ENCODE data around the gene GRHPR.
"Not testable (repeated sequence)": the region's sequence is repeated elsewhere in the genome, so short reads cannot be mapped to it uniquely, and the experiment has no call there.

The GRHPR gene

GRCh38 chr9:37422289-37423104 is at the start of gene GRHPR:
GRHPR (plus strand) TSS chr9:37422696; CDS start chr9:37422751, 55 bp downstream.
- peak; percentile 76 to 87 for DNase-seq (ENCODE audit: low read depth in 2 of 2)

- DNase-seq (ENCODE audit: low read depth in 2 of 2) = no peak
These were observed 49.7 kb upstream of the GRHPR start for GRCh38 chr9:37372839-37373238.

GRCh38 chr9:37373621-37374020 is 48.9 kb upstream of the GRHPR start:
- no peak for DNase-seq (ENCODE audit: low read depth in 2 of 2)

- no peak for DNase-seq (ENCODE audit: low read depth in 2 of 2)
These were observed 47.6 kb upstream of the GRHPR start for GRCh38 chr9:37374892-37375291.

GRCh38 chr9:37377688-37378612 is 44.5 kb upstream of the GRHPR start:
- DNase-seq (ENCODE audit: low read depth in 2 of 2) = no peak

GRCh38 chr9:37378613-37379004 is 43.9 kb upstream of the GRHPR start:
- DNase-seq (ENCODE audit: low read depth in 2 of 2) = no peak

- DNase-seq (ENCODE audit: low read depth in 2 of 2) = no peak
These were observed 42.7 kb upstream of the GRHPR start for GRCh38 chr9:37379835-37380234.

GRCh38 chr9:37380570-37380969 is 41.9 kb upstream of the GRHPR start:
- DNase-seq (ENCODE audit: low read depth in 2 of 2) = no peak

- DNase-seq (ENCODE audit: low read depth in 2 of 2) = no peak
These were observed 41.3 kb upstream of the GRHPR start for GRCh38 chr9:37381094-37381741.

- DNase-seq (ENCODE audit: low read depth in 2 of 2) = no peak
These were observed 40.1 kb upstream of the GRHPR start for GRCh38 chr9:37382161-37382981.

- DNase-seq (ENCODE audit: low read depth in 2 of 2) = no peak
These were observed 39.5 kb upstream of the GRHPR start for GRCh38 chr9:37382982-37383357.

GRCh38 chr9:37383393-37383792 is 39.1 kb upstream of the GRHPR start:
- DNase-seq (ENCODE audit: low read depth in 2 of 2) = no peak

GRCh38 chr9:37383876-37384746 is 38.4 kb upstream of the GRHPR start:
- DNase-seq (ENCODE audit: low read depth in 2 of 2) = no peak

- no peak for DNase-seq (ENCODE audit: low read depth in 2 of 2)
These were observed 37.2 kb upstream of the GRHPR start for GRCh38 chr9:37385286-37385685.

GRCh38 chr9:37386988-37387387 is 35.5 kb upstream of the GRHPR start:
- no peak for DNase-seq (ENCODE audit: low read depth in 2 of 2)

- no peak for DNase-seq (ENCODE audit: low read depth in 2 of 2)
These were observed 31.7 kb upstream of the GRHPR start for GRCh38 chr9:37390759-37391158.

- DNase-seq (ENCODE audit: low read depth in 2 of 2) = no peak
These were observed 30.2 kb upstream of the GRHPR start for GRCh38 chr9:37392272-37392671.

- DNase-seq (ENCODE audit: low read depth in 2 of 2) = no peak
These were observed 27.3 kb upstream of the GRHPR start for GRCh38 chr9:37395229-37395628.

- no peak for DNase-seq (ENCODE audit: low read depth in 2 of 2)
These were observed 26.8 kb upstream of the GRHPR start for GRCh38 chr9:37395663-37396062.

- not testable (repeated sequence) for DNase-seq (ENCODE audit: low read depth in 2 of 2)
These were observed 24.5 kb upstream of the GRHPR start for GRCh38 chr9:37397948-37398347.

All from stimulated activated CD8-positive, alpha-beta memory T cell treated with anti-CD3 and anti-CD28 coated beads, Interleukin-7, amount 100 ng/mL, for 4 hours (primary cell).